OCI-LY7 (cell line): ENCODE data around the gene SLC25A13. TPM values are rescaled to one million over a fixed set of nuclear protein-coding genes. Genes with fewer than 3 reads are reported as not detected.

Experiments
- BruUV-seq: library from RNA; stranded (reverse); fragments of 400-500 nt; replicated peaks from 2 replicates; lab custom pipeline; 2021; lab: Mats Ljungman, UMichigan
- CTCF ChIA-PET: fragments of 300-600 bp; sonication (Branson Sonifier 250); formaldehyde crosslinking; loops from one replicate; lab custom pipeline; 2022; ENCODE audit warnings: antibody characterized with exemption; ENCODE audit not compliant: unreplicated experiment; lab: Charles Lee
- POLR2A ChIA-PET: fragments of 300-600 bp; sonication (Branson Sonifier 250); formaldehyde crosslinking; loops from one replicate; lab custom pipeline; 2022; ENCODE audit warnings: antibody characterized with exemption; lab: Charles Lee
- DNase-seq: peaks from one replicate; pipeline ENCODE4 v3.0.0-alpha.2; 2015; ENCODE audit warnings: low spot score
- H2AFZ ChIP-seq: fragments of 200-600 bp; sonication (generic), shearing (Covaris generic); 2 replicates; pipeline ENCODE4 v1.6.1; 2014; ENCODE audit warnings: mild to moderate bottlenecking, antibody characterized with exemption, low read length, moderate library complexity
- H3K27ac ChIP-seq: fragments of 200-600 bp; sonication (generic); 2 replicates; pipeline ENCODE4 v1.5.1; 2014; ENCODE audit warnings: mixed run types, low read depth, mild to moderate bottlenecking, moderate library complexity, low read length, inconsistent platforms; ENCODE audit not compliant: poor library complexity, severe bottlenecking
- H3K36me3 ChIP-seq: fragments of 200-600 bp; sonication (generic); 2 replicates; pipeline ENCODE4 v1.6.1; 2014; ENCODE audit warnings: mild to moderate bottlenecking, antibody characterized with exemption, low read length, moderate library complexity, mixed read lengths; ENCODE audit not compliant: insufficient read depth
- H3K4me1 ChIP-seq: fragments of 200-600 bp; sonication (generic); 2 replicates; pipeline ENCODE4 v1.5.1; 2014; ENCODE audit warnings: mild to moderate bottlenecking, low read length; ENCODE audit not compliant: insufficient read depth, poor library complexity, severe bottlenecking
- H3K4me2 ChIP-seq: fragments of 200-600 bp; sonication (generic); 2 replicates; pipeline ENCODE4 v1.6.1; 2014; ENCODE audit warnings: mild to moderate bottlenecking, low read length
- H3K4me3 ChIP-seq: fragments of 200-600 bp; sonication (generic); 2 replicates; pipeline ENCODE4 v1.5.1; 2014; ENCODE audit warnings: mild to moderate bottlenecking, low read depth, low read length; ENCODE audit not compliant: poor library complexity, severe bottlenecking
- H3K79me2 ChIP-seq: fragments of 200-600 bp; sonication (generic); 2 replicates; pipeline ENCODE4 v1.6.1; 2016; ENCODE audit warnings: low read depth, mild to moderate bottlenecking, low read length, moderate library complexity, mixed read lengths; ENCODE audit not compliant: insufficient read depth
- H3K9me2 ChIP-seq: fragments of 200-600 bp; sonication (generic); 2 replicates; pipeline ENCODE4 v1.6.1; 2016; ENCODE audit warnings: mild to moderate bottlenecking, low read length, mixed read lengths; ENCODE audit not compliant: insufficient read depth
- H3K9me3 ChIP-seq: fragments of 200-600 bp; sonication (generic); 2 replicates; pipeline ENCODE4 v1.6.1; 2014; ENCODE audit warnings: mild to moderate bottlenecking, mixed run types, low read length, mixed read lengths
- H4K20me1 ChIP-seq: fragments of 200-600 bp; sonication (generic); 2 replicates; pipeline ENCODE4 v1.6.1; 2014; ENCODE audit warnings: mild to moderate bottlenecking, antibody characterized with exemption, low read length, moderate library complexity, mixed read lengths; ENCODE audit not compliant: insufficient read depth
- CTCF ChIP-seq: fragments of 200-600 bp; sonication (generic); conservative IDR thresholded peaks from 2 replicates; pipeline ENCODE4 v1.5.1; 2014; ENCODE audit warnings: mild to moderate bottlenecking, antibody characterized with exemption, low read length, moderate library complexity, mixed read lengths
- EZH2phosphoT487 ChIP-seq: fragments of 200-600 bp; sonication (generic); IDR thresholded peaks from 2 replicates; pipeline ENCODE4 v1.6.1; 2018; ENCODE audit warnings: low read depth, borderline replicate concordance, mild to moderate bottlenecking, mixed run types, antibody characterized with exemption, low read length, moderate library complexity, mixed read lengths
- intact Hi-C: fragments of 100-400 bp; cut with micrococcal nuclease; formaldehyde crosslinking; loops from one replicate; pipeline ENCODE4 v1.10.0; 2022; ENCODE audit not compliant: unreplicated experiment
- total RNA-seq, 2 experiments: library from RNA; depleted of rRNA in 1 of 2; stranded (reverse); fragments of >200 nt in 1 of 2; shearing (Covaris generic) in 1 of 2; gene quantifications; 2 replicates each; pipeline ENCODE4 v1.2.3, GENCODE V29; 2014 to 2022

SLC25A13 gene
- total RNA-seq, 2 experiments from 2014 or later = 0.63 TPM; not detected in 1

GRCh38 chr7:96320442-96320841 lies 1.5 kb downstream of the SLC25A13 start:
- no peaks in the 10 kb centered on the region for H3K79me2 ChIP-seq
- H3K4me2 ChIP-seq = peak overlapping the region; percentile 65; the same call in 1 of the 2 replicates
- no peaks in the 10 kb centered on the region for H3K36me3 ChIP-seq
- CTCF ChIA-PET = no interaction called here
- no peak overlapping the region for H3K27ac ChIP-seq
- no peak for DNase-seq
- intact Hi-C loops = no loop called here
- no peaks in the 10 kb centered on the region for H3K9me2 ChIP-seq
- TF ChIP-seq CTCF (no peak), EZH2phosphoT487 (no peak)
- POLR2A ChIA-PET = no interaction called here
- no peaks in the 10 kb centered on the region for H3K4me1 ChIP-seq
- no peaks in the 10 kb centered on the region for H3K9me3 ChIP-seq
- no TSS peak for BruUV-seq
- H4K20me1 ChIP-seq = no peaks in the 10 kb centered on the region
- H2AFZ ChIP-seq = peak overlapping the region; percentile 93; the same call in 1 of the 2 replicates
- no peak overlapping the region for H3K4me3 ChIP-seq

GRCh38 chr7:96319439-96319838 lies 2.5 kb downstream of the SLC25A13 start:
- Histone ChIP-seq H3K36me3 (no peaks in the 10 kb centered on the region), H3K9me2 (no peaks in the 10 kb centered on the region), H3K79me2 (no peaks in the 10 kb centered on the region), H2AFZ (no peak overlapping the region), H3K27ac (no peak overlapping the region), H3K4me1 (no peaks in the 10 kb centered on the region), H3K4me3 (no peak overlapping the region), H3K9me3 (no peaks in the 10 kb centered on the region), H4K20me1 (no peaks in the 10 kb centered on the region), H3K4me2 (no peak overlapping the region)
- CTCF ChIA-PET = no interaction called here
- no peak for TF ChIP-seq CTCF
- TF ChIP-seq EZH2phosphoT487 = no peak
- intact Hi-C loops = no loop called here
- DNase-seq = no peak
- BruUV-seq = no TSS peak
- POLR2A ChIA-PET = no interaction called here

- Histone ChIP-seq H2AFZ (no peak overlapping the region), H3K4me1 (no peaks in the 10 kb centered on the region), H3K9me3 (no peaks in the 10 kb centered on the region), H3K36me3 (no peaks in the 10 kb centered on the region), H3K9me2 (no peaks in the 10 kb centered on the region), H3K27ac (no peak overlapping the region), H3K4me2 (no peak overlapping the region), H4K20me1 (no peaks in the 10 kb centered on the region), H3K79me2 (no peaks in the 10 kb centered on the region), H3K4me3 (no peak overlapping the region)
- TF ChIP-seq CTCF = no peak
- POLR2A ChIA-PET = no interaction called here
- intact Hi-C loops = no loop called here
- no TSS peak for BruUV-seq
- CTCF ChIA-PET = no interaction called here
- DNase-seq = no peak
These were observed 4.9 kb downstream of the SLC25A13 start for GRCh38 chr7:96316949-96317348.
